ENCODE measurements around the gene ADCYAP1R1.

Gene ADCYAP1R1

GRCh38 chr7:31044529-31044928 lies 7.6 kb upstream of the ADCYAP1R1 start:
- no peak for DNase-seq

GRCh38 chr7:31046723-31047122 lies 5.4 kb upstream of the ADCYAP1R1 start:
- DNase-seq = no peak

- DNase-seq = no peak
Measured at GRCh38 chr7:31047313-31048146, 4.6 kb upstream of the ADCYAP1R1 start.

GRCh38 chr7:31049005-31049765 lies 2.9 kb upstream of the ADCYAP1R1 start:
- DNase-seq = no peak

- no peak for DNase-seq
Measured at GRCh38 chr7:31052487-31052840, 356 bp downstream of the ADCYAP1R1 start.

- no peak for DNase-seq
Measured at GRCh38 chr7:31052841-31053601, 913 bp downstream of the ADCYAP1R1 start.

GRCh38 chr7:31053986-31054385 lies 1.9 kb downstream of the ADCYAP1R1 start:
- DNase-seq = no peak

- DNase-seq = no peak
Measured at GRCh38 chr7:31054608-31055278, 2.6 kb downstream of the ADCYAP1R1 start.

GRCh38 chr7:31055471-31055870 lies 3.4 kb downstream of the ADCYAP1R1 start:
- no peak for DNase-seq

- no peak for DNase-seq
Measured at GRCh38 chr7:31056775-31057346, 4.8 kb downstream of the ADCYAP1R1 start.

GRCh38 chr7:31058122-31058521 lies 6.0 kb downstream of the ADCYAP1R1 start:
- no peak for DNase-seq

- no peak for DNase-seq
Measured at GRCh38 chr7:31058688-31059087, 6.6 kb downstream of the ADCYAP1R1 start.

GRCh38 chr7:31059551-31059950 lies 7.4 kb downstream of the ADCYAP1R1 start:
- DNase-seq = no peak

- DNase-seq = no peak
Measured at GRCh38 chr7:31061185-31061584, 9.1 kb downstream of the ADCYAP1R1 start.

- no peak for DNase-seq
Measured at GRCh38 chr7:31062746-31063435, 10.8 kb downstream of the ADCYAP1R1 start.

GRCh38 chr7:31065021-31065593 lies 13.0 kb downstream of the ADCYAP1R1 start:
- no peak for DNase-seq

GRCh38 chr7:31065840-31066239 lies 13.7 kb downstream of the ADCYAP1R1 start:
- no peak for DNase-seq

- DNase-seq = no peak
Measured at GRCh38 chr7:31066516-31067130, 14.5 kb downstream of the ADCYAP1R1 start.

- DNase-seq = no peak
Measured at GRCh38 chr7:31067491-31067890, 15.4 kb downstream of the ADCYAP1R1 start.

GRCh38 chr7:31068006-31068675 lies 16.0 kb downstream of the ADCYAP1R1 start:
- no peak for DNase-seq
